Stimulated activated CD8-positive, alpha-beta memory T cell treated with anti-CD3 and anti-CD28 coated beads, Interleukin-12 subunit alpha, Interleukin-12 subunit beta, amount 100 ng/mL, for 24 hours (primary cell): ENCODE results near the gene ARHGEF2.

ENCODE experiments used
- DNase-seq: peaks from one replicate; pipeline ENCODE4 v3.0.0-alpha.2; 2020; ENCODE audit errors: extremely low read depth

ARHGEF2 gene

DNA sequence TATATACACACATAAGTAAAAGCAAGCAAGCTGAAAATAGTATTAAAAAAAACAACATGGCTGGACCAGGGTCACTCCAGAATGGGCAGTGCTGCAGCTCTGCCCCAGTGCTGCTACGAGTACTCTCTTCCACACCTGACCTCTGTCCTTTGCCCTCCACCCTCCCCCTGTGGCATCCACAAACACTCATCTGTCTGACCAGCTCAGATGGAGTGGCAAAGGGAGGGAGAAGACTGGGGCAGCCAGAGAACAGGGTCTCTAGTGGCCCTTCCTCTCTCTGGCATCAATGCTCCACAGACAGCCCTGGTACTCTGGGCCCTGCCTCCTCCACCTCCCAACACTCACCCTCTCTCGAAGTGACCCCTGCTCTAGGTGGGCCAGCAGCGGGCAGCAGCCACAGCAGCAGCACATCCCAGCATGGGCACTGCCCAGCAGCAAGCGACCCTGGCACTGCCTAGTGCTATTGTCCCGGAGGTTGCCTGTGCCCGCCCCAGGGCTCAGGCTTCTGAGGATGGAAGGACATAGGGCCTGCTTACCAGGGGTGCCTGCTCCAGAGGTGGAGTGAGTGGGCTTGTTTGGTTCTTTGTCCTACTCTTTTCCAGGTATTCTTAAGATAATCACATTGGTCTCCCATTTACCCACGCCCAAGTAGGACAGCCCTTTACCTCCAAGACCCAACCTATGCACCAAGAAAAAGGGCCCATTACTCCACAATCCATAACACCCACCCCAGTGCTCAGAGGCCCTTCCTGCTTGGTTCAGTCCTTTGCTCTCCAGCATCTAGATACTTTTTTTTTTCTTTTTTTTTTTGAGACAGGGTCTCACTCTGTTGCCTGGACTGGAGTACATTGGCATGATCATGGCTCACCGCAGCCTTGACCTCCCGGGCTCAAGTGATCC is 6.2 kb downstream of the ARHGEF2 start:
- DNase-seq, result no peak

DNA sequence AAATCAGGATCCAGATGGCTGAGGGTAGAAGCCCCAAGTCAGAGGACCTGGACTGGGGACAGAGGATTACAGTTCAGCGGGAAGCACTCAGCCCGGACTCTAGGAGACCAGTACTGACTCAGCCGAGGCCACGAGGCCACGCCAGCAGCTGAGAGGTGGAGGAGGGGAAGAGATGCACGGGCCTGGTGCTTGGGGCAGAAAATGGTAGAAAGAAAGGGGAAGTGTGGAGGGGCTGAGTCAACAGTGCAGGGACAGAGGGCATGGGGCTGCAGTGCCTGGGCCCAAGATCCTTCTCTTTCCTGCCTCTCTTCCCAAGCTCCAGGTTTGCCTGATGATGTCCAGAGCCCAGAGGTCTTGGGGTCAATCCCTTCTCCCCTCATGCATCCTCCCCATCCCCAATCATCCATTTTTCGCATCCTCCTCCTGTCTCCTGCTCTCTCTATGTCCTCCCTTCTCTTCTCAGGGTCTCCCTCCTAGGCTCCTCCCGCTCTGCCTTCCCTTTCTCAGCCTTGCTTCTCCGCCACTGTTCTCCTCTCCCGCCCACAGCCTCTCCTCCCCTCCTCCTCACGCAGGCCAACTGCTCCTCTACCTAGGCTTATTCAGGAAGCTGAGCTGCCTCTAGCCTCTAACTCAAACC is 7.7 kb downstream of the ARHGEF2 start:
- no peak for DNase-seq

DNA sequence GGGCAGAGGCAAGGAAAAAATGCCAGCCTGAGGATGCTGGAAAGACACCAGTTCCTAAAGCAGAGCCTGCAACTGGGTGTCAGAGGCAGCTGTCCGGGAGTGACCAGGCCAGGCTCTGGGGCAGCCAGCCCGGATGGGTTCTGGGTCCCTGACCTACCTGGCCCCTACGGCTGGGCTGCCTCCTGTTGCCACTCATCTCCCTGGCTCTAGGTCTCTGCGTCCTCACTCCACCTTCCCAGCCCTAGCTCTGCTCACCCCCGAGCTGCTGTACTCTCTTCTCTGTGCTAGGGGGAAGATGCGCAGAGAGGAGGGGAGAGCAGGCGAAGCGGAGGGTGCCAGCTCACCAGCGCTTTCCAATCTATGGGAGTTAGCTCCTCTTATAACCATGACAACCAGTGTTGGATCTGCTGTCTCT is 9.0 kb downstream of the ARHGEF2 start:
- DNase-seq, result no peak

DNA sequence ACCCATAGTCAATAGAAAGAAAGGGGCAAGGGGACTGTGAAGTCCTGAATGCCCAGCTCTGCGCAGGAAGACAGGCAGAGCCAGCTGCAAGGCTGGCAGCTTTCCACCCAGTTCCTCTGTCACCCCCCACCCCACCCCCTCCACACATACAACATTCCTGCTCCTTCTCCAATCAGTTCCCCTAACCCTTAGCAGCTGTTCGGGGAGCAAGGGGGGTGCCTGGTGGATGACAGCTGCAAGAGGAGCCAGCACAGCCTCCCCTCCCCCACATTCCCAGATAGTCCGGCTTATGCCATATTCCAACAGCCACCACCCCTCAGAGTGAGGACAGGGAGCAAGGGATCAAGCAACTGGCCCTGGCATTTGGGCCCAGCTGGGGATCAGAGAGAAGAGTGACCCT is 9.7 kb downstream of the ARHGEF2 start:
- DNase-seq, result no peak

DNA sequence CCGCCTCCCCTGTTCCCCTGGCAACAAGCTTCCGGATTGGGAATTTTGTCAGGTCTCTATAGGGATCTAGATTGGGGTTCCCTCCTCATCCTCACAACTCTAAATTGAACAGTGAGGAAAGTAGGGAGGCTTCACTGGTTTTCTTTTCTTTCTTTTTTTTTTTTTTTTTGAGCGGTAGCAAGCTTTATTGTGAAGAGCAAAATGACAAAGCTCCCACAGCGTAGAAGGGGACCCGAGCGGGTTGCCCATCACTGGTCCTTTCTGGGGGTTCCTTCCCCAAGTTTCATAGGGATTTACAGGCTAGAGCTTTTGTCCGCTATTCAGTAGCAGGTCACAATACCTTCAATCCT is 10.3 kb downstream of the ARHGEF2 start:
- DNase-seq, result no peak

DNA sequence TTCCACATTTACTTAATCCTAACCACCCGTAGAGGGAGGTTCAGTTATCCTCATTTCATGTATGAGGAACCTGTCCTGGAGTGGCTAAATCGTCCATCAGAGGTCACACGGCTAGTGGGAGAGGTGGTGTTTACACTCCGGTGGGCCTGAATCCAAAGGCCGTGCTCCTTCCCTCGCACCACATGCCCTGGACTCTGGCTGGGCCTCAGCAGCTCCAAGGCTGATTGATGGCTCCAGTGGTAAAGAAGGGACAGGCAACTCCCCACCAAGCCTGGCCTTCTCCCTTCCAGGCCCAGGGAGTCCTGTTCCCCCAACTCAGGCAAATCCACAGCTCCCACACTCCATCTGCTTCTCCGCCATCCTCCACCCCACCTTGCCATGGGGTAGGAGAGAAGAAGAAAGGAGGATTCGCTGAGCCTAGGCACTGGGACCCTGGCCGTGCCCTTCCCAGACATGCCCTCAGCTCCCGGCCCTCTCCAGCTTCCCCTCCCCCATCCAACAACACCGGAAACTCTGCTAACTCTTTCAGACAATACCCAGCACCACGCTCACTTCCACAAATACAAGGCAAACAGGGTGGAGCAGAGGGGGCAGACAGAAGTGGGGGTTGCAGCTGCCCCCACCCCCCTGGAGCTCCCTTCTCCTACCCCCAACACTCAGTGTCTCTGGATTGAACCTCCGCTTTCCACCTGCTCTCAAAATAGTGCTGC is 10.9 kb downstream of the ARHGEF2 start:
- no peak for DNase-seq

DNA sequence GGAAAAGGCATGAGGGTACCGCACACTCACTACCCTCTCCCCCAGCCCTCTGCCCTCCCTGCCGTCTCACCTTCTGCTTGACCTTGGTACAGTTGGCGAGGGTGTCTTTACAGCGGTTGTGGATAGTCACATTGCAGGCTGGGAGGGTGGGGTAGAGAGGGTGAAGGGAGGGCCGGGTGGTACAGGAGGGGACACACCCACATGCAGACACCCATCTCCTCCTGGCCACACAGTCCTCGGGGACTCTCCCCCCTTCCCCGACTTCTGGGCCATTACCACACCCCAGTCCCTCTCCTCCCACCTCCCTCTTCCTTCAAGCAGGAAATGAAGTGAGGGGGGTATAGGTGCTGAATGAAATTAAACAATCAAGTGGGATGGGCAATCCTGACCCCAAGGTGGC is 11.6 kb downstream of the ARHGEF2 start:
- DNase-seq, result no peak

DNA sequence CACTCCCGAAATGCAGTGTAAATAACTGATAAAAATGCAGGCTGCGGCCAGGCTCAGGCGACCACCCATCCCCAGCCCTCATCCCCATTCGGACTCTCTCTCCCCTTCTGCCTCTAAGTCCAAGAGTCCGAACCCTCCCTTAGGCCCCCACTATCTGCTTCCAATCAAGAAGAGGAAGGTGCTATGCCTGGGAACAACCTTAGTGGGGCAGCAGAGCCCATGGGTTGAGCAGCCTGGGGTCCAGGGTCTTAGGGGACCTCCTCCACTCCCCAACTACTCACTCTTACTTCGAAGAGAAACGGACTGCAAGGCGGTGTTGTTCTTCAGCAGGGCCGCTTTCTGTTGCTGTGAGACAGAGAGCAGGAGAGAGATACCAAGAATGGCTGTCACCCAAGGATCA is 12.2 kb downstream of the ARHGEF2 start:
- no peak for DNase-seq

DNA sequence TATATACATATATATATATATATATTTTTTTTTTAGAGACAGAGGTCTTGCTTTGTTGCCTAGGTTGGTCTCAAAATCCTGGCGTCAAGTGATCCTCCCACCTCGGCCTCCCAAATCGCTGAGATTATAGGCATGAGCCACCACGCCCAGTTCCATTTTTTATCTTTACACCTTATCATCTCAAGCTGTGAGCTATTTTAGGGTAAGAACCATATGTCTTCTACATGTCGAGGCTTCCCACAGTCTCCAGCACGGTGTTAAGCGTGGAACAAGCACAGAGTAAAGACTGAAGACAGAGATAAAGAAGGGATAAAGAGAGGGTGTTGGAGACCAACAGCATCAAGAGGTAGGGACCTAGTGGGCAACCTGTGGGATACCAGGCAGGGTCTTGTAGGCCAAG is 14.2 kb downstream of the ARHGEF2 start:
- no peak for DNase-seq

DNA sequence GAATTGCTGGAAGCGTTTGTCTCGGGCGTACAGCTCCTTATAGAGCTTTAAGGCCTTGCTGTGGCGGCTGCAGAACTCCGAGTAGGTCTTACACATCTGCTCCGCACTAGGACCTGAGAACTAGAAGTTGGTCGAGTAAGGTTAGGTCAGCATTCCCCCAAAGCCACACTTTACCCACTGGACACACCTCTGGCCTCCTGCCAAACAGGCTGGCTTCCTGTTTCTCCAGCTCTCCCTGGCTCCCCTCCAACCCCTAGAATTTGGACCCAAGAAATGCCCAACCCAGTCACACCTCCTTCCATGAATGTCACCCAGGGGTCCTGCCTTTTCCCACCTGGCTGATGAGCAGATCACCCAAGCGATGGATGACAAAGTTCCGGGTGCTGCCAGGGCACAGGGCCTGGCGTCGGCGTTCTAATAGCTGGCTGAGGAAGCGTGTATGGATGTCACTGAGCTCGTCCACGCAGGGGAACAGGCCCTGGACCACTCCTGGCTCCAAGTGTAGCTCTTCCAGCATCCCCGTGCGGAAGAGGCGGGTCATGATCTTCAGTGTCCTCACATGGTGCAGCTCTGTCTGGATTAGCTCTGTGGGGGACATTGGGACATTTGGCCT is 15.6 kb downstream of the ARHGEF2 start:
- DNase-seq, result no peak

DNA sequence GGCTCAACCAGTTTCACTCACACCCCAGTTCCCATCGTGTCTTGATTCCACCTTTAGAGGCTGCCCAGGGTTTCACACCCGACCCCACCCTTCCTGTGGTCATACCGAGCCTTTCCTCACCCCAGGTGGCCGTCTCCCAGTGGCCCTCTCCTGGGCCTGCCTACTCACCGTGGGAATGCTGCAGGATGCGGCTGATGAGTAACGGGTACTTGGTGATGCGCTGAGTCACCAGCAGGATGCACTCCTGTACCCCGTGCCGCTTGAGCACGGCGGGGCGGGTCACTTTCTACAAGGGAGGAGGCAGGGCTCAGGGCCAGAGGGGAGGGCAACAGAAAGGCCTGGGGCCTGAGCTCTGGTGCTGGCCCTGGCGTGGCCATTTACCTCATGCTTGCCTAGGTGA is 16.4 kb downstream of the ARHGEF2 start:
- DNase-seq, result no peak

DNA sequence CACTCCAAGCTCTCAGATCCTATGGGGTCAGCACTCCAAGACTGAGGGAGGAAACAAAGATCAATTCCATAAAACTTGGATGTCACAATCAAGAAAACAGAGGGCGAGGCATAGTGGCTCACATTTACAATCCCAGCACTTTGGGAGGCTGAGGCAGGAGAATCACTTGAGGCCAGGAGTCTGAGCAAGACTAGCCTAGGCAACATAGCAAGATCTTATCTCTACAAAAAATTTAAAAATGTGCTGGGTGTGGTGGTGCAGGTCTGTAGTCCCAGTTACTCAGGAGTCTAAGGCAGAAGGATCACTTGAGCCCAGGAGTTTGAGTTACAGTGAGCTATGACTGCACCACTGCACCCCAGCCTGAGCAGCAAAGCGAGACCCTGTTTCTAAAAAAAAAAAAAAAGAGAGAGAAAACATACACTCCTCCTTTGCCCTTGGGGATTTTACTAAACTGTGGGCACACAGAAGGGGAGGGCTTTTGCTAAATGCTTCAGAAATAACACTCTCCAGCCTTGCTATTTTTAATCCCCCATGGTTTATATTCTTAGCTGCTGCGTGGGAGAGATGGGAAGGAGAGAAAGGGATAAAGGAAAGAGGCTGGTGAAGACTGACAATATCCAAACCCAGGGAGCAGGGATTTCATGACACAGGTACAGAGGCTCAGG is 18.1 kb downstream of the ARHGEF2 start:
- DNase-seq, result no peak

DNA sequence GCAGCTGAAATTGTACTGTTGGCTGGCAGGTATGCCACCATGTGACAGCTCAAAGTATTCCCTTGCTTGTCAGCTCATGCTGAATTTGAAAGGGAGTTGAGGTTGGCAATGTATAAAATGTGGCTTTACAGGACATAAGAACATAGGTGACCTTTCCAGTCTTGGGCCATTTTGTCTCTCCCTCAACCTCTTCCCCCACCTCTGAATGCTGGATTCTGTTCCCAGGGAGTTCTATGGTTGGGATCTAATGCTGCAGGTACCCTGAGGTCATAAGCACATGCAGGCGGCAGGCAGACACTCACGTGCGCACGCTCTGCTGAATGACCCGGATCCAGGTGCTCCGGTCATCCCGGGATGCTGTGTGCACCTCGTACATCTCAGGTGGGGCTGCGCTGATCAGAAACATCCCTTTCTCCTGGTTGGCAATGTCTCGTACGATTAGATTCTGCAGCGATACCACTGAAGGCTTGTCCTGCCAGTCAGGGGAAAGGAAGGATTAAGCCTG is 20.9 kb downstream of the ARHGEF2 start:
- no peak for DNase-seq

DNA sequence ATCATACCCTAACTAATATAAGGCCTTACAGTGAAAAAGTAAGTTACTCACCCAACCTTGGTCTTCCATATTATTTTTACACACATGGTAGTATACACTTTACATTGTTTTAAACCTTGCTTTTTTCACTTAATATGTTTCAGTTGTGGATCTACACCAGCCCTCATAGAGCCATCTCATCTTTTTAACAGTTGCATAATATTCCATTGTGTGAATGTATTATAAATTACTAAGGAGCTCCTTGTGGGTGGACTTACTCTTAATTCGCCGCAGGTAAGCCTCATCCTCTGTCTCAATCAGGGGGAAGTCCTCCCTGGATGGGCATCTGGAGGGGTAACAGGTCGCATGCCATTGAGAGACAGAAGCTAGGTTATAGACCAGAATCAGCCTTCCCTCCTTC is 23.7 kb downstream of the ARHGEF2 start:
- no peak for DNase-seq

DNA sequence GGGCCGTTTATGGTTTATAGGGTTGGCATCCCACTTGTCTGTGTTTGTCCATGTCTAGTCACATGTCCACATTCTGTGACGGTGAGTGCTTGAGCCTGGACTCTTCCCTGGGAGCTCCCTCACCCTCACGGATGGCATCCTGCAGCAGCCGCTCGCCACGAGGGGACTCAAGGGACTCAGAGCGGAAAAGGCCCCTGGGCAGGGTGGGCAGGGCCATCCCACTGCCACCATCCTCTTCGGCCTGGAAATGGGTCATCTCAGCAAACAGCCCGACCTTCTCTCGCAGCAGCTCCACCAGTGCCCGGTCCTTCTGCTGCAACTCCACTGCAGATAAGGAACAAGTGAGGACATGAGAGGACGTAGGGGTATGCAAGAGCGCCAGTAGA is 25.8 kb downstream of the ARHGEF2 start:
- no peak for DNase-seq

DNA sequence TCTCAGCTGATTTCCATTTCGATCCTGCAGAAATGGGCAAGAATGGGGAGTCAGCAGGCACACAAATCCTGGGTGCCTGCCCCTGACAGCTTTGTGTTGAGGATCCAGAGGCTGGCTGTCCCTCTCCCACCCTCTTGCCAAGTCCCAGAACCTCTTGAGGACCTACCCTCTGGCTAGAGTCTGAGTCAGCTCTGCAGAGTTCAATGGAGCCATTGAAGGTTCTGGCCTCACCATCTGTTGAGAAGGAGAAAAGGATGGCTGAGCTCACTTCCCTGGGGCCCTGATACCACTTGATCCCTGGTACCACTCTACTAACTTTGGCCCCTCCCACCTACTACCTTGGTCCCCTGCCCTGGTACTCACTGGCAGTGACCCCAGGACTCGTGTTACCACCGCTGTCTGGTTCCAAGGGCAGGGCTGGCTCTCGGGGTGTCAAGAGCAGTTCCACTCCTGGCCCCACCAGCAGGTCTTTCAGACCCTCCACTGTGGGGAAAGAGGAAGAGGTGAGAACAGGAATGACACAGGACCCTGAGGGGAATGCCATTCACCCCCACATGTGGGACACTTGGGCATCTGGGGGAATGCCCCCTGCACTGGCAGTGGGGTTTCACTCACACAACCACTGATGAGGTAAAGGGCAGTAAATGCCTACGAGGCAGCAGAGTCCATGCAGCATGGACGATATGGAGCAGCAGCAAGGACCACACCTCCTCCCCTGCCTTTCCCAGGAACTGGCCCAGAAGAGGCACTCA is 26.4 kb downstream of the ARHGEF2 start:
- no peak for DNase-seq

DNA sequence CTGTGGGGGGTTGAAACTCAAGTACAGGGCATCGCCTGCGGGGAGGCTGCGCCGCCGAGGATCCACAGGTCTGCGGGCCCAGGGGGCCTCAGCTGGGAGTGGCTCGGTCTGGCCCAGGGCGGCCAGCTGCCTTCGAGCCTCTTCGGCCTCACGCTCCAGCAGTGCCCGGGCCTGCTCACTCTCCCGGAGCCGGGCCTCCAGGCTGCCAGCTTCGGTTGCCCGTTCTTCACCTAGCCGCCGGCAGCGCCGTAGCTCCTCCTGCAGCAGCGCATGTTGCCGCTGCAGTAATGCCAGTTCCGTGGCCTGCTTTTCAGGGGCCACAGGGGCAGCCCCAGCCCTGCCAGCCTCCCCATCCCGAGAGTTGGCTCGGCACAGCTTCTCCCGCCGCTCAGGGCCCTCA is 27.5 kb downstream of the ARHGEF2 start:
- DNase-seq, result no peak

DNA sequence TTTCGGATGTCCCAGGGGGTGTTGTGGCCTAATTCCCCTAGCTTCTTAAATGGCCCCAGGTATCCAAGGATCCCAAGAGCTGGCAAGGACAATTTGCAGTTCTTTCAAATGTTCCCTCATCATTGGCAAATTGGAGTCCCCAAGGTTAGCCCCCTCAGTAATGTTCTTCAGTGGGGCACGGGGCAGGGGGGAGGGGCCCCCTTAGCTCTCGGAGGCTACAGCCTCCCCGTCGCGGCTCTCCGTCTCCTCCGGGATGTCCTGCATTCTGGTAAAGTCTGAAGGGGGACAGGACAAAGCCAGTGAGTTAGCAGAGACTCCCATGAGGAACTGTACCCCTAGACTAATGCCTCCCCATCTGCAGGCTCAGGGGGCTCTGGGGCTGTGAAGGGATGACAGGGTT is 30.6 kb downstream of the ARHGEF2 start:
- no peak for DNase-seq

DNA sequence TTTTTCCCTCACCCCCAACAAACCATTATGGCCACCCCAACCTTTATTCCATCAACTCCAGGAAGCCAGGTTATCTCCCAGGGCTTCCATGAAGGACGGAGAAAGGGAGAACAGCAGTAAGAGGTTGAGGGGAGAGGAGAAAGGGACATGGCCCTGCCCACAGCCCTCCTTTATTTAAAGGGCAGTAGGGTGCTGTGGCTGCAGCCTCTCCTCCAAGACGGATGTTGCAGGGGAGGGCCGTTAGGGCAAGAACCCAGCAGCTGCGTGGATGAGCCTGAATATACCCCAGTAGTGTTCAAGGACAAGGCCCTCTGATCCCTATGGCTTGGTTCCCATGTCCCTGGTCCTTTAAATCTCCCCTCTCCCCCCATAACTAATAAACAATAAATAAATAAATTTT is 31.1 kb downstream of the ARHGEF2 start:
- no peak for DNase-seq

DNA sequence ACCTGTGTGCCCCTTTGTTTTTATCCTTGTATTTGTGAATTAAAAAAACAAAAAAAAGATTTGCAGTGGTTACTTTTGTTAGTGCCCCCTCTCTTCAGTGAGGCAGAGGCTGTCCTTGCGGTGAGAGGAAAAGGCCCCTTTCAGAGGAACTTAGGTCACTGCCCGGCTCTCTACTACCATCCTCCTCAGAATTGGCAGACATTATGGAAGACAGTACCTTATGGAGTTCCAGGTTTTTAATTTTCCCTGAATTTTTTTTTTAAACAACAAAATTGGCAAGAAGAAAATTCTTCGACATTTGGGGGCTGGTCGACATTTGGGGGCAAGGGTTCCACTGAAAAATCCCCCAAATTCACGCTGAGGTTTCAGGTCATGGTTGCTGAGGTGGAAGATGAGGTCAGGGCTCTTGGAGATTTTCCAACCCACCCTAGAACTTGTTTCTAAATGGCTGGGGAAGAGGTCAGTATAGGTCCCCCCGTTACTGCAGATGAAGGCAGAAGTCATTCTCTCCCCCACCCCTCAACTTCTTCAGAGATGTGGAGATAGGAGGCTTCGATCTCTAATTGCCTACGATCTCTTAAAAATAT is 31.6 kb downstream of the ARHGEF2 start:
- DNase-seq, result no peak

DNA sequence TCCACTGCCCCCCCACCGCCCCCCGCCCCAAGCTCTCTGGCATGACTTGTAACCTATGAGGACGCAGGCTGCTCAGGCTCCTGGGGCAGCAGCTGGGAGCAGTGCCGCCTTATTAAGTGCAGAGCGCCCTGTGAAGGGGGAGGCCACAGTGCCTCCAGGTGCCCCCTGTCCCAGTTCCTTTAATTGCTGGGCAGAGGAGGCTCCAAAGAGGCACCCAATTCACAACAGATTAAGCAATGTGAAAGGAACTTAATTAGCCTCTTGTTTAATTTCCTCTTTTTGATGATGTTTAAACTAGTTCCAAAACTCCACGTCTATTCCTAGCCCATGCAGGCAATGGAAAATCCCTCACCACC is 33.9 kb downstream of the ARHGEF2 start:
- DNase-seq, result no peak
